ENCODE results near the gene DMRTC2.
A peak's percentile ranks its signal among the peaks of the same experiment; 100 is the strongest.

Gene DMRTC2

DNA sequence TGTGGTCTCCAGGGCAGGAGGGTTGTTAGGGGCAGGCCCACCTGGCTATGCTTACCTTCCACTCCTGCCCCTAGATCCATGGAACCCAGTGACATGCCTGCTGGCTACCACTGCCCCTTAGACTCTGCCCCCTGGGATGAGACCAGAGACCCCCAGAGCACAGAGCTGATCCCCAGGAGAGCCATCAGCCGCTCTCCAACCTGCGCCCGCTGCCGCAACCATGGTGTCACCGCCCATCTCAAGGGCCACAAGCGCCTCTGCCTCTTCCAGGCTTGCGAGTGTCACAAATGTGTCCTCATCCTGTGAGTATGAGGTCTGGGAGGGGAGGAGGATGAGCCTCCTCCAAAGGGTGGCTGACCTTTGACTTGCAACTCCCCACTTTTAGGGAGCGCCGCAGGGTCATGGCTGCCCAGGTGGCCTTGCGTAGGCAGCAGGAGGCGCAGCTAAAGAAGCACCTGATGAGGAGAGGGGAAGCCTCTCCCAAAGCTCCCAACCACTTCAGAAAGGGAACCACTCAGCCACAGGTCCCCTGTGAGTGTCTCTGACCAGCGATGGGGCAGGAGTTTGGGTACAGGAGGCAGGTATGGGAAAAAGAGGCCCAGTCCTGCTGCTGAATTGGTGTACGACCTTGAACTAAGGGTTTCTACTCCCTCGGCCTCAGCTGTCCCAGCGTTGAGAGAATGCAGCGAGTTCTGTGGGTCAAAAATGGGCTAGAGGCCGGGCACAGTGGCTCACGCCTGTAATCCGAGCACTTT is 2.7 kb downstream of the DMRTC2 start:
- no peak for DNase-seq

DNA sequence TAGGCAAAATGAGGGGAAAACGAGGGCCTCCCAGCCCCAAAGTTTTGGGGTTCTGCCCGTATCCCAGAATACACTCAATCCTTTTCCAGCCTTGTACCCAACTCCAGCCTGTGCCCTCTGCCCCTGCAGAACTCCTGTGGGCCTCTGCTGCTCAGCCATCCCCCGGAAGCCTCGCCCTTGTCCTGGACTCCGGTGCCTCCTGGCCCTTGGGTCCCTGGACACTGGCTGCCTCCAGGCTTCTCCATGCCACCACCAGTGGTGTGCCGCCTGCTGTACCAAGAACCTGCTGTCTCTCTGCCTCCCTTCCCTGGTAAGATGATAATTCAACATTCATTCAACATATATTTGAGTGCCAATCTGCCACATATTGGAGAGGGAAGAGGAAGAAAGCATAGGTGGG is 3.8 kb downstream of the DMRTC2 start:
- no peak for DNase-seq

DNA sequence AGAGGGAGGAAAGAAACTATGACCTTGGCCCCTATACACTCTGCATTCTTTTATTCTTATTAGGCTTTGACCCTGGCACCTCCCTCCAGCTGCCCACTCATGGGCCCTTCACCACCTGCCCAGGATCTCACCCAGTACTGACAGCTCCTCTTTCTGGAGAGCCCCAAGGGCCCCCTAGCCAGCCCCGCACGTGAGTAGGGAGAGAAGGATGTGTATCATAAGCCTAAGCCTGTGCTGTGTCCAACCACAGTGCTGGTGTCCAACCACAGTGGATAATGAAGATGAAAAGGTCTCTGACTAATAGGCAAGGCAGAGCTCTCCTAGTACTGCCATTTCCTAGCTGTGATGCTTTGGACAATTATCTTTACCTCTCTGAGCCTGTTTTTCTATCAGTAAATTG is 4.2 kb downstream of the DMRTC2 start:
- DNase-seq: no peak

DNA sequence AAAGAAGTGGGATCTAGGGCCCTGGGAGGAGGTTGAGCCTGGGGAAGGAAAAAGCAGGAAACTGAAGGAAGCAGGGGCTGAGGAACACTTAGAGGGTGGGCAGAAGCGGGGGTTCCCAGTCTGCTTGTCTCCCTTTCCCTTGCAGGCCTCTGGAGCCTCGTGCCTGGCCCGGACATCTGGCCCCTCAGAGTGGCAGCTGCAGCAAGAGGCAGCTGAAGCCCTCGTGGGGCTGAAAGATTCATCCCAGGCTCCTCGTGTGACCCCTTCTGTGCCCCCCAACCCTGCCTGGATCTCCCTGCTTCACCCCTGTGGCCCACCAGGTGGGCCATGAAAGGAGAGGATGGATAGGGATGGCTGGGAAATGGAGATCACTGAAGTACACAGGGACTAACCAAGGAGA is 5.5 kb downstream of the DMRTC2 start:
- no peak for DNase-seq

DNA sequence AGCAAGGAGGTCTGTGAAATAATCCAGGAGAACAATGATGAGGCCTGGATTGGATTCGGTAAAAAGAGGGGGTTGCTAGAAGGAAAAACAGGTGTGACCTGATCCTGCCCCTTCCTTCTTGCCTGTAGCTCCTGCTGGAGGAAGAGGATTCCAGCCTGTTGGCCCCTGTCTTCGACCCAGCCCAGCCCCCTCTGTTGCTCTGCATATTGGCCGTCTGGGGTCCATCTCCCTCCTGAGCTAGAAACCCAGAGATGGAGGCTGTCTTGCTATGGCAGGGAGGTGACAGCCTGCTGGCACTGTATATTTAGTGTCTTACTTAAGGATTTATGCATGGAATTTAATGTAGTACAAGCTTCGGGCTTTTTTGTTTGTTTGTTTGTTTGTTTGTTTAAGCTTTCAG is 6.6 kb downstream of the DMRTC2 start:
- no peak for DNase-seq

DNA sequence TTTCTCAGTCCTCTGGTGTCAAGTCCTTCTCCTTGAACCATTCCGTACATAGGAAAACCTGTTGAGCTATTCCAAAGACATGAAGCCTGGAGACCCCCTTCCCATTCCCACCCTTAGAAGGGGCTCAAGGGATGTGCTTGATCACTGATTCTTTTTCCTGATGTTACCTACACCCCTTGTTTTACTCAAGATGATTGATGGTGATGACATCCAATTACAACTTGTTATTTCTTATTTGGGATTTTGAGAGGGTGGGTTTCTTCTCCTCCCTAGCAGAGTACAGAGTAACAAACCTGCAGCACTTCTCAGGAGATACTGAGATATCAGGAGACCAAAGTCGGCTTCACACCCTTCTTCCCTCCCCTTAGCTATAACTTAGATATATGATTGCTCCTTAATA is 8.5 kb downstream of the DMRTC2 start:
- DNase-seq: no peak

DNA sequence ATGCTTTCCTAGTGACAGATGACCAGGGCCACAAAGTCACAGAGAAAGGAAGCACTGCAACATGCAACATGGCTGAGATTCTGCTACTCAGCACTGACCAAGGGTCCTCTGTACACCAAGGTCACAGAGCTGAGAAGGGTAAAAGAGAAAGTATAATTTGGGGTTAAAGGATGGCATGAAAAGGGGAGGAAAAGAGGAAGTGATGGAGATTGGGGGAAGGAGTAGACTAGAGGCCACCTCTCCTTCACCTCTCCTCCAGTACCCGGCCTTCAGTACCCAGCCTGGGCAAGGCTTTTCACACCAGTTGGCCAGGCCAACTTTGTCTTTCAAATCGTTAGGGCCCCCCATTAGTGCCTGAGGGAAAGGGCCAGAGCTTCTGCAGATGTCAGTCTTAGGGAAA is 8.9 kb downstream of the DMRTC2 start:
- no peak for DNase-seq

DNA sequence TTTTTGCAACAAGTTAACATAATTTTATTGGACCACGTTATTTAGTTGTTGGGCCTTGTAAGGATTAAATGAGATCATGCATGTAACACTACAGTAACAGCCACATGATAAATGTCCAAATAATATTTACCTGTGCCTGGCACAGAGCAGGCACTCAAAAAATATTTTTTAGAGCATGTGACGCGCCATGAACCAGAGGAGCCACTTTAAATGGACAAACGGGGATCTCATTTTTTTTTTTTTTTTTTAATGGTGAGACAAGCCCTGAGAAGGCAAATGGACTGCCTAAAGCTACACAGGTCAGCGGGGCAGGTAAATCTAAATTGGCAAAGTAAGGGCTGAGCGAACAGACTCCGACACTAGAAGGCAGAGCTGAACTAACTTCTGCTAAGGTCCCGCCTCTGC is 14.4 kb downstream of the DMRTC2 start:
- DNase-seq: no peak

DNA sequence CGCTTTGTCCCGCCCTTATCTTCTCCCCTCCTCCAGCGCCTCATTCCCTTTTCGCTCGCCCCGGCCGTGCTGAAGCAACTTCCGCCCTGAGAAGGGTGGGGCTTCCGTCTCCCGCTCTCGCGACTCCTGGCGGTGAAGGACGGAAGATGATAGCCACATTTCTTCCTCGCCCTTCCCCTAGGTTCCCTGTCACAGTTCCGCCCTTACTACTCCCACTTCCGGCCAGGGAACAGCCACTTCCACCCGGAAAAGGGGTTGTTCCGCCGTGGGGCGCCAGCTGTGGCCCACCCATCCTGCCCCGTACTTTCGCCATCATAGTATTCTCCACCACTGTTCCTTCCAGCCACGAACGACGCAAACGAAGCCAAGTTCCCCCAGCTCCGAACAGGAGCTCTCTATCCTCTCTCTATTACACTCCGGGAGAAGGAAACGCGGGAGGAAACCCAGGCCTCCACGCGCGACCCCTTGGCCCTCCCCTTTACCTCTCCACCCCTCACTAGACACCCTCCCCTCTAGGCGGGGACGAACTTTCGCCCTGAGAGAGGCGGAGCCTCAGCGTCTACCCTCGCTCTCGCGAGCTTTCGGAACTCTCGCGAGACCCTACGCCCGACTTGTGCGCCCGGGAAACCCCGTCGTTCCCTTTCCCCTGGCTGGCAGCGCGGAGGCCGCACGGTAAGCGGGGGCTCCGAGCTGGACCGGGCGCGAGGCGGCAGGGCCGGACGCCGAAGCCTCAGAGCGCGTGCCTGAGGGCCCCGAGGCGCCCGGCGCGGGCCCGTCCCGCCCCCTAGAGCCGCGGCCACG is 15.0 kb downstream of the DMRTC2 start, which contains the start of gene RPS19:
TSS of gene RPS19 (plus strand) at position 638 of the 801 bp plus-strand sequence. CDS start 520 bp downstream, outside the sequence.
- DNase-seq: peak; percentile 99

DNA sequence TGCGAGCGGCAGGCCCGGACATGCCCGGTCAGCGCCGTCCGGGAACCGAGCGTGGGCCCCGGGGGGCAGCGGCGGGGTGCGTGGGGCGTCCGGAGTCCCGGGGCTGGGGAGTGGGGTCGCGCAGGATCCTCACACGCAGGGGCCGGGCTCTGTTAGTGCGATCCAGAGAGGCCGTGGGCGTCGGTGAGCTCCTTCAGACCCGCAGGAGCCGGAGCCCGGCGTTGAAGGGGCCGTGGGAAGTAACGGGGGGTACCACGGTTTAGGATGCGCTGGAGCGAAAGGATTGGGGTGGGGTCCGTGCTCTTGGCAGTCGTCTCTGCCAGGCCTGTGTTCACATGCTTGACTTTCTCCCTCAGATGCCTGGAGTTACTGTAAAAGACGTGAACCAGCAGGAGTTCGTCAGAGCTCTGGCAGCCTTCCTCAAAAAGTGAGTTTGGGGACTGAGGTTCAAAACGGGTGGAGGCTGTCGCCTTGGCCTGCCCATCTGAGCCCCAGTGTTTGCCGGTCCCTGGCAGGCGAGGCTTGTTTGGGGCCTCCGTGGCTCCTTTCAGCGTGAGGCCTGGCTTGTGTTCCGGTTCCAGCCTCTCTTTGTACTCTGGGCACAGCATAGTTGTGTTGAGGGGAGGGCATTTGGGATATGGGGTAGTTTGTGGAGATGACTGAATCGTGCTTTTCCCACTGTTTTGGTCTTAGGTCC is 15.7 kb downstream of the DMRTC2 start:
- peak; percentile 64 for DNase-seq

DNA sequence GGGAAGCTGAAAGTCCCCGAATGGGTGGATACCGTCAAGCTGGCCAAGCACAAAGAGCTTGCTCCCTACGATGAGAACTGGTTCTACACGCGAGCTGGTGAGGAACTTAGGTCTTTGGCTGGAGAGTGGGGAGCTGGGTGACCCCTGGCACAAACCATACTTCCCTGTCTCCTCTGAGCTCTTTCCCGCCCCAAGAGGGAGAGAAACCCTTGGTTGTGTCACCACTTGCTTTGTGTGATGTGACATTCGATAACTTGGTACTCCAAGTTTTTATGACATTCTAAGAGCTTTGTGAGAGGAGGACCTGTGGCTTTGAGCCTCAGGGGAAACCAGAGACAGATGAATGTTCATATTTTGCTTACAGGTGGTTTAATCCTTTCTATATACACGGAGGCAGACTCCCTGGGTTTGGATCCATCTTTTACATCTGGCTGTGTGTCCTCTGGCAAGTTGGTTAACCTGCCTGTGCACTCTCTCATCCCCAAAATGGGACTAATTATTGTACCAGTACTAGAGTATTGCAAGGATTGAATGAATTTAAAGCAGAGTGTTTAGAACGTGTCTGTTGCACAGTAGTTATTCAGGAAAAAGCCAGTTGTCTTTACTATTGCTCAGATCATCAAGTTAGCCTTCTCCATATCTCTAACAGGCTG is 16.4 kb downstream of the DMRTC2 start:
- DNase-seq: no peak

DNA sequence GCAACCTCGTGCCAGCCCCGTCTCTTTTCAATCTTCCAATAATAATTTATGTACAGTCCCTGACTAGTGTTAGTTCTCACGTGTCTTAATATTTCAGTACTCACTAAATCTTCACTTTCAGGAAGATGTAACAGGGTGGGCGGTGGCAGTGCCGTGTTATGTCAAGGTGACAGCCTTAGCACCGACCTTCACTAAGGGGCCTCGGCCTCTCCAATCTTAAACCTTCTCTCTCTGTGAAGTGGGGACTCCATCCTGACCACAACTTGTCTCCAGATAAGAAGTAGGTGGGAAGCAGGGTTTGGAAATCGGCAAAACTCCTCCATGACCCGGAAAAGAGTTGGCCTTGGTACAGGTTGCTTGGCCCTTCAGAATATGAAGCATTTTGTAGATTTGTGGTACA is 17.0 kb downstream of the DMRTC2 start:
- DNase-seq: no peak

DNA sequence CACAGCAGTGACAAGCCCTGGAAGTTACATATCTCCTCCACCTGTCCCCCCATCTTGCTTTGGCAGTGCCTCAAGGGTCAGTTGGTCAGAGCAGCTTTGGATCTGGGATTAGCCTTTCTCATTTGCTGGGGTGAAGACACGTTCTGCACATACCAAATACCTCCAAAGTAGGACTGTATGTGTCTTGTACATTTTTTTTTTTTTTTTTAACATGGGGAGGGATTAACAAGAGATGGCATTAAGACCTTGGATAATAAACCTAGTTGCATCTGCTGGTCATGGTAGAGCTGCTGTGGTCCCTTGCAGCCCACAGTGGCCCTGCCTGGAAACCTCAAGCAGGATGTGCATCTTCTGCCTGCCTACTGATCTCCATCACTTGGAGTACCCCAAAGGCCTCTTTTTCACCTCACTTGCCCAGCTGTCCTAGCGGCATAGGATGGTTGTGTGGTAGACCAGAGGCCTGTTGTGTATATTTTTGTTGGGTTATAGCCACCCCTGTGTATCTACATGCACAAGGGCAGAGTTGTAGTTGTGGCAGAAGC is 17.7 kb downstream of the DMRTC2 start:
- no peak for DNase-seq

DNA sequence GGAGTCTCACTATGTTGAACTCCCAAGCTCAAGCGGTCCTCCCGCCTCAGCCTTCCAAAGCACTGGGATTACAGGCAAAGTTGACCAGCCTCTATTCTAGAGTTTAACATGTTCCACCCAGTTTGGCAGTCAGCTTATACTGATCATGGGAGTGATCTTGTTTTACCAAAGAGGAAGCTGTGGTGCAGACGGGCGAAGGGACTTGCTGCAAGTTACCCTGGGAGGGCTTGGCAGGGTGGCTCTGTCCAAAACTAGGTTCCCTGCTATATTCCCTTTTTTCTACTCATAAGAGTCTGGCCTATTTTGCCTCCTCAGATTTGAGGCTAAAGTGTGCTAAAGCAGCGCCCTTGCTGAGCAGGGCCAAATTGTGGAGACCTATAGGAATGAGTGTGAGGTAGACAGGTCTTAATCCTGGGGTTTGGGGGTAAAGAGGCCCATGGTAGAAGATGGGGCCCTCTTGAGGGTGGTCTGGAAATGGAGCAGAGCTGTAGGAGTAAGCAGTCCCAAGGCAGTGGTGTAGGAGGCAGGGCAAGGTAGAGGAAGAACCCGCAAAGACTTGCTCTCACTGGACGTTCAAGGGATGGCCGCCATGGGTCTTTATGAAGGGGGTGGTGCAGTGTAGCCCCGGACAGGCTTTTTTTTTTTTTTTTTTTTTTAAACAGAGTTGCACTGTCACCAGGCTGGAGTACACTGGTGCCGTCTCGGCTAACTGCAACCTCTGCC is 18.5 kb downstream of the DMRTC2 start:
- no peak for DNase-seq

DNA sequence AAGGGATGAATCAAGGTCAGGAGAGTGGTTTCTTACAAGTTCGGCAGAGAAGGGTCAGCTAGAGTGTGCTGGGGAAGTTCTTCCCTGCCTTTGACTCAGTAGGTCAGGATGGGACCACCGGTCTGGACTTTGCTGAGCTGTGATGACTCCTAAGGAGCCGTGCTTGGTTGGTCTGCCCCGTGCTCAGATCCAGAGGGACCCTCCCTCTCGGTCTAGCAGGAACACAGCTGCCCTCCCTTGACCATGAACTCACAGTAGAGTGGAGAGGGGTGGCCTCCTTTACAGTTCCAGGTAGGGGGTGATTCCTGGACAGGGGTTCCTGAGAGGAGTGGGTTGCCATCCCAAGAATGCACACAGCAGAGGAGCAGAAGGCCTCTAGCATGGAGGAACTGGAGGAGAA is 19.5 kb downstream of the DMRTC2 start:
- DNase-seq: no peak

DNA sequence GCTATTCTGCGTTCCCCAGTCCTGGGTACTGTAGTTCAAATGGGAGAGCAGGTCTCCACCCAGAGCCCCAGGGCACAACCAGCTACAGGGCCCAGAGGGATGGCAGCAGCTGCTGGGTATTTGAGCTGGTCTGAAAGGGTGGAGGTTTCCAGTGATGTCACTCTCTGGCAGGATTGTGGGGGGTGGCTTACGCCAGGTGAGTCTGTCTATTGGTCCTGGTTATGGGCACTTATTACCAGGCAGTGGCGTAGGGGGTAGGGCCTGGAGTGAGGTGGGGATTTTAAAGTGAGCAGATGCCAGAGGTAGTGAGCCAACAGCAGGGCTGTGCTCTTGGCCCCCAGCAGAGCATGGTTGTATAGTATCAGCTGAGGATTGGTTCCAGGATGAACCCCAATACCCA is 21.4 kb downstream of the DMRTC2 start:
- no peak for DNase-seq

DNA sequence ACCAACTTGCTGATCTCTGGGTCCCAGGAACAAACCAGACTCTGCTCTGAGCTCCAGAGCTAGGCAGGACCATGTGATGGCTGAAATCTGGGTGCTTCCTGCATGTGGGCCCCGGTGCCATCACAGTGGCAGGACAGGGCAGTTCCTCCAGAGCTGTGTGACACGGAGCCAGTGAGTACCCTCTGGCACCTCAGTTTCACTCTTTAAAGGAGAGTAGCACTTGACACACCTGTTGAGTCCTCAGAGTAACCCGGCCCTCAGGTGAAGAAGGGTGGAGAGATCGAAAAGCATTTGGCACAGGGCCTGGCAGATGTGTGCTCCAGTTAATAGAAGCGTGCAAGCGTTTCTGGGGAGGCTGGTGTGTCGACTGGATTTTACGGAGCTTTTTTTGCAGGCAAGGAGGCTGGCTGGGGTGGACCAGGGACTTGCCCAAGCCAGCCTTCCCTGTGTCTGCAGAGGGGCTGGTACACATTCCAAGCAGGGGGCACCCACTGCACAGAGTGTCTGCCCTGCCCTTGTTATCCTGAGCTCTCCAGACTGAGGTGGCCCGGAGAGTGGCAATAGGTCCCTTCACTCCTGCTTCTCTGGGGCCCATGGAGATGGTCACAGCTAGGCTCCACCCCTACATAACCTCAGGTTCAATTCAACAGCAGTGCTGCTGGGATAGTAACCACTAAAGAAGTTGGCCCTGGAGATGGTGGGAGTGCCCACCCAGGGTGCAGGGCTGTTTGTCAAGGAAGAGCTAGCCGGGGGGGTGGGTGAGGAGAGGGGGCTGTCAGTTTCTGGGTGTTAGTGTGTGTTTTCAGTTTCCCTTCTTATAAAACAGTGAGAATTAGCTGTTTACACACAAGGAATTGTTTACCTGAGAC is 23.5 kb downstream of the DMRTC2 start:
- no peak for DNase-seq

DNA sequence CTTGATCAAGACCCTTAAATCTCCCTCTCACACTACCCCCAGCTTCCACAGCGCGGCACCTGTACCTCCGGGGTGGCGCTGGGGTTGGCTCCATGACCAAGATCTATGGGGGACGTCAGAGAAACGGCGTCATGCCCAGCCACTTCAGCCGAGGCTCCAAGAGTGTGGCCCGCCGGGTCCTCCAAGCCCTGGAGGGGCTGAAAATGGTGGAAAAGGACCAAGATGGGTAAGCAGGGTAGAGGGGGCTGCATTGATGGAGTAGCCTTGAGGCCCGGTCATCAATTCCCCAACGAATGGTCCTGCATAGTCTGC is 24.1 kb downstream of the DMRTC2 start:
- DNase-seq: no peak

DNA sequence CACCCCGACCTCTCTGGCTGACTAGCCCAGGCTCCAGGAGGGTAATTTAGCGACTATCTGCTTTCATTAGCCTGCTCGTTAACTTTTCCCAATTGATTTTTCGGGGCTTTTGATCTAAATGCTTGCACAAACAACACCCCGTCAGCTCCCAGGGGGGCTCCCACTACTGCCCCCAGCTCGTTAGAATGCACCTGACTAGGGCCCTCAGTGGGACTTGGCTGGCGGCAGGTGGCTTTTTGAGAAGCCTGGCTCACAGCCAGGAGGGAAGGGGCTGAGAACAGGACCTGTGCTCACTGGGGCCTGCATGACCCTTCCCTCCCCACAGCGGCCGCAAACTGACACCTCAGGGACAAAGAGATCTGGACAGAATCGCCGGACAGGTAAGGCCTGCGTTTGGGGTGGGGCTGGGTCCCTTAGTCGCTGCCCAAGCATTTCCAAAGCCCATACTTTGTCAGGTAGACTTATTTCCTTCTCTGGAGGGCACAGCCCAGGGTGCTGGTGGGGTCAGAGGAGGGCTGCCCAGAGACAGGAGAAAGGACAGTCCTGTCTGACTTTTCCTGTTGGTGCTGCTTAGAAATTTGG is 24.6 kb downstream of the DMRTC2 start:
- DNase-seq: no peak

DNA sequence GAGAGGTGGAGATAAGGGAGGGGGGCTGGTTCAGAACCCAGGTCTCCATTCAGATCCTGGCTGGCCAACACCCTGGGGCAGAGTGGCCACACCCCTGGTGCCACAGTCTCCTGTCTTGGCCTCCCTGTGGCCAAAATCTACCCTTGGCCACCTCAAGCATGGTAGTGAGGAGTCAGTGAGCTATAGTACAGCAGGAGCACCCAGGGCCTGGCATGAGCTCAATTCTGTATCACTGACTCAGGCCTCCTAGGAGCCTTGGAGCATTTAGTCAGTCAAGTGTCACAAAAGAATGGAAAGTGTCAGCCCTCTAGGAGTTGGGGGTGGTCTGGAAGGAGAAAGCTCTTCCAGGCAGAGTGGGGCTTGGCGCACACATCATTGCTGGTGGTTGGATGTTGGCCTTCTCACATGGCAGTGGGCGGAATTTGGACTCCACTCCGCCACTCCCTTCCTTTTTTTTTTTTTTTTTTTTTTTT is 25.6 kb downstream of the DMRTC2 start:
- DNase-seq: no peak
